Gastroesophageal sphincter (tissue), 4 donors: ENCODE data around the gene PCGF1. TPM values are rescaled to one million over a fixed set of nuclear protein-coding genes. Genes with fewer than 3 reads are reported as not detected.

Experiments
- ATAC-seq: fragments of 150-250 bp; one replicate; pipeline ENCODE4 v1.9.1; 2016; ENCODE audit warnings: mild to moderate bottlenecking, moderate library complexity
- H3K27ac ChIP-seq, 4 donors: fragments of 200-600 bp; sonication (generic) in 3 of 4; 1 replicate in 3 of 4; 2 replicates in 1 of 4; pipeline ENCODE4 v1.5.1; 2016 to 2019
- H3K27me3 ChIP-seq: fragments of 200-600 bp; sonication (generic); one replicate; pipeline ENCODE4 v1.5.1; 2019
- H3K36me3 ChIP-seq, 2 donors: fragments of 200-600 bp; sonication (generic); one replicate each; pipeline ENCODE4 v1.5.1; 2019; ENCODE audit warnings: control low read depth in 1 of 2
- H3K4me1 ChIP-seq, 3 donors: fragments of 200-600 bp; sonication (generic); 1 replicate in 2 of 3; 2 replicates in 1 of 3; pipeline ENCODE4 v1.5.1; 2016 to 2019; ENCODE audit warnings: control low read depth in 2 of 3
- H3K4me3 ChIP-seq, 2 donors: fragments of 200-600 bp; sonication (generic); one replicate each; pipeline ENCODE4 v1.5.1; 2019; ENCODE audit warnings: mild to moderate bottlenecking in 1 of 2, moderate library complexity in 1 of 2
- H3K9me3 ChIP-seq, 3 donors: fragments of 200-600 bp; sonication (generic); one replicate each; pipeline ENCODE4 v1.5.1; 2017 to 2019; ENCODE audit warnings: control low read depth in 2 of 3
- EP300 ChIP-seq: sonication (generic); formaldehyde crosslinking; IDR thresholded peaks from one replicate; pipeline ENCODE4 v1.6.1; 2017; ENCODE audit warnings: antibody characterized with exemption, mild to moderate bottlenecking
- POLR2A ChIP-seq, 2 donors: fragments of 450-650 bp; IDR thresholded peaks; one replicate each; pipeline ENCODE4 v1.6.1; 2017; ENCODE audit warnings: antibody characterized with exemption in 2 of 2, mild to moderate bottlenecking in 2 of 2, moderate library complexity in 1 of 2
- POLR2AphosphoS5 ChIP-seq: sonication (generic); formaldehyde crosslinking; IDR thresholded peaks from one replicate; pipeline ENCODE4 v1.6.1; 2017; ENCODE audit warnings: antibody characterized with exemption
- whole genome bisulfite sequencing, 2 donors: methylation state at CpG; one replicate each; pipeline ENCODE4 v1.1.5; 2018; ENCODE audit warnings: low coverage in 1 of 2; 5-methylcytosine and 5-hydroxymethylcytosine counted together
- total RNA-seq, 4 donors: library from RNA; depleted of rRNA; stranded (reverse); fragments of >200 nt; gene quantifications; one replicate each; pipeline ENCODE4 v1.1.0, GENCODE V29; 2016
- TF ChIP-seq, protein P1 (sequence below), 4 experiments: fragments of 200-600 bp in 2 of 4; fragments of 450-650 bp in 2 of 4; sonication (generic) in 1 of 4; IDR thresholded peaks; one replicate each; pipeline ENCODE4 v1.5.1; 2017 to 2019; ENCODE audit warnings: antibody characterized with exemption in 4 of 4, mild to moderate bottlenecking in 2 of 4, moderate library complexity in 2 of 4

Gene PCGF1
- total RNA-seq, 4 donors from 2014 or later, result 9.6 to 24.0 (median 18.2) TPM

DNA sequence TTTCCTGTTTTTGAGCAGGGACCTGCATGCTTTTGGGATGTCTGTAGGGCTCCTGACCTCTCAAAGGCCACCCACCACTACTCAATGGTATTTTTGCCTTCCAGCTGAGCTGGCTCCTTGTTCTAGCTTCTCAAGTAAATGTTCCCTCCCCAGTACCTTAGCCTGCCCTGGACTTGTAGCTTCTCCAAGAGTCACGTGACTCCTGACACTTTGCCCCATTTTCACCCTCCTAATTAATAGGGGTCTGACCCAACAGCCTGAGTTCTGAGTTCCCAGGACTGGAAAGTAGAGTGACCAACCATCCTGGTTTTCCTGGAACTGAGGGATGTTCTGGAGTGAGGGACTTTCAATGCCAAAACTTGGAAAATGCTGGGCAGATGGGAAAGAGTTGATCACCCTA is 12.1 kb downstream of the PCGF1 start:
- H3K27ac ChIP-seq, result no peak overlapping the region
- peaks cover 0 to 46% of the 10 kb centered on the region in 2 donors for H3K36me3 ChIP-seq
- TF ChIP-seq, protein P1, sequence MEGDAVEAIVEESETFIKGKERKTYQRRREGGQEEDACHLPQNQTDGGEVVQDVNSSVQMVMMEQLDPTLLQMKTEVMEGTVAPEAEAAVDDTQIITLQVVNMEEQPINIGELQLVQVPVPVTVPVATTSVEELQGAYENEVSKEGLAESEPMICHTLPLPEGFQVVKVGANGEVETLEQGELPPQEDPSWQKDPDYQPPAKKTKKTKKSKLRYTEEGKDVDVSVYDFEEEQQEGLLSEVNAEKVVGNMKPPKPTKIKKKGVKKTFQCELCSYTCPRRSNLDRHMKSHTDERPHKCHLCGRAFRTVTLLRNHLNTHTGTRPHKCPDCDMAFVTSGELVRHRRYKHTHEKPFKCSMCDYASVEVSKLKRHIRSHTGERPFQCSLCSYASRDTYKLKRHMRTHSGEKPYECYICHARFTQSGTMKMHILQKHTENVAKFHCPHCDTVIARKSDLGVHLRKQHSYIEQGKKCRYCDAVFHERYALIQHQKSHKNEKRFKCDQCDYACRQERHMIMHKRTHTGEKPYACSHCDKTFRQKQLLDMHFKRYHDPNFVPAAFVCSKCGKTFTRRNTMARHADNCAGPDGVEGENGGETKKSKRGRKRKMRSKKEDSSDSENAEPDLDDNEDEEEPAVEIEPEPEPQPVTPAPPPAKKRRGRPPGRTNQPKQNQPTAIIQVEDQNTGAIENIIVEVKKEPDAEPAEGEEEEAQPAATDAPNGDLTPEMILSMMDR (IDR thresholded peaks at IDR 0.05), result no peak
- no peak for TF ChIP-seq POLR2AphosphoS5
- no peak for TF ChIP-seq POLR2A (IDR thresholded peaks at IDR 0.05)
- ATAC-seq, result no peak
- peaks cover 0 to 30% (median 24%) of the 10 kb centered on the region in 3 donors for H3K4me1 ChIP-seq
- WGBS, 2 donors, result 80% methylated on average over 1 of the region's 1 CpG; no CpG with 5 or more reads in 1 of the 2 donors
- no peak overlapping the region for H3K4me3 ChIP-seq
- H3K9me3 ChIP-seq, result no peaks in the 10 kb centered on the region
- H3K27me3 ChIP-seq, result peaks cover 40% of the 10 kb centered on the region

DNA sequence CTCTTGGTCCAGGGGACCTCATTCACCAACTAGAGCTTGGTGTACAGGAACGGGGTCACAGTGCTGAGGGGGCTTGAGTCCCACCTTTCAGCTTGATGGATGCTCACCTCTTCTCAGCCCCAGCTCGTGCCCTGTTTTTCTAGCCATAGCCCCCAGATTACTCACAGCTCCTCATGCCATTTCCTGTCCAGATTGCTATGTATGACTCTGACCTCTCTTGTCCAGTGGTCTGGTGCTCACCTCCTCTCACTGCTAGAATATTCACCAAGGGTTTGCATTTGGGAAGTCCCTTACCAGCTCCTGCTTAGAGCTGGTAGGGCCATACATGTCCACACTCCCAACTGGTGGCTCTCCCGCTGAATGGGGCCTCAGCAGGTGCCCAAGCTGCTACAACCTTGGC is 13.9 kb downstream of the PCGF1 start:
- WGBS, 2 donors, result 68 to 86% methylated on average over 3 of the region's 3 CpGs
- ATAC-seq, result no peak
- Histone ChIP-seq H3K4me1 (peaks cover 0 to 14% (median 12%) of the 10 kb centered on the region in 3 donors), H3K36me3 (peaks cover 0 to 65% of the 10 kb centered on the region in 2 donors), H3K9me3 (no peaks in the 10 kb centered on the region), H3K27ac (no peak overlapping the region), H3K27me3 (peaks cover 21% of the 10 kb centered on the region), H3K4me3 (no peak overlapping the region)
- TF ChIP-seq, protein P1 (IDR thresholded peaks at IDR 0.05), result no peak
- TF ChIP-seq EP300 (no peak), POLR2A (IDR thresholded peaks at IDR 0.05) (no peak), POLR2AphosphoS5 (no peak)

DNA sequence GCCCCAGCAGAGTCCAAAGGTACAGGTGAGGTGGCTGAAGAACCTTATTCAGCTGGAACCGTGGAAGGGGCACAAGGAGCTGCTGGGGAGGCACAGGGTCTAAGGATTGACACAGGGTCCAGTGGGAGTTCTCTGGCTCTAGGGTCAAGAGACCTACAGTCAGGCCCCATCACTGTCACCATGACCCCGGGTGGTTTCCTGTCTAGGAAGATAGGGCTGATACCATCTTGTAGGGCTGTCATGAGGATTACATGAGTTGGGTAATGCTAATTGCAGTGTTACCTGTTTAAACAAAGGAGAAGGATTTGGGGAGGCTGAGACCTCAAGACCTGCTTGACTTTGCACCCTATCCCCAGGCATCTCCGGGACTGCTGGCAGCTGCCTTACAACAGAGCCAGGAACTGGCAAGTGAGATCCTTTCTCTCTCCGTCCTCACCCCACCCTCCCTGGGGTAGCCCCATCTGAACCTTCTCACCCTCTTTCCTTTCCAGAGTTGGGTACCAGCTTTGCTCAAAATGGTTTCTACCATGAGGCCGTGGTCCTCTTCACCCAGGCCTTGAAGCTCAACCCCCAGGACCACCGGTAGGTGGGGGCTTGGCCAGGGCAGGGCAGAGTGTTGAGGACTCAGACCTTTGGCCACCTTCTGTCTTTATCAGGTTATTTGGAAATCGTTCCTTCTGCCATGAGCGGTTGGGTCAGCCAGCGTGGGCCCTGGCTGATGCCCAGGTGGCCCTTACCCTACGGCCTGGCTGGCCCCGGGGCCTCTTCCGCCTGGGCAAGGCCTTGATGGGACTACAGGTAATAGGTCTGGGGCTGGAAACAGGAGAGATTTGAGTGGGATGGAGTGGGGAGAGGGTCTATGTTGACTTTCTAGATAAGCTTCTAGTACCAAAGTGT is 15.6 kb downstream of the PCGF1 start:
- ATAC-seq, result no peak
- Histone ChIP-seq H3K4me1 (no peaks in the 10 kb centered on the region), H3K27me3 (peaks cover 4% of the 10 kb centered on the region), H3K9me3 (no peaks in the 10 kb centered on the region), H3K4me3 (no peak overlapping the region), H3K27ac (no peak overlapping the region), H3K36me3 (peaks cover 0 to 81% of the 10 kb centered on the region in 2 donors)
- 81 to 92% methylated on average over 6 of the region's 12 CpGs for WGBS, 2 donors
- TF ChIP-seq, protein P1 (IDR thresholded peaks at IDR 0.05), result no peak
- no peak for TF ChIP-seq POLR2AphosphoS5
- no peak for TF ChIP-seq EP300
- no peak for TF ChIP-seq POLR2A (IDR thresholded peaks at IDR 0.05)

DNA sequence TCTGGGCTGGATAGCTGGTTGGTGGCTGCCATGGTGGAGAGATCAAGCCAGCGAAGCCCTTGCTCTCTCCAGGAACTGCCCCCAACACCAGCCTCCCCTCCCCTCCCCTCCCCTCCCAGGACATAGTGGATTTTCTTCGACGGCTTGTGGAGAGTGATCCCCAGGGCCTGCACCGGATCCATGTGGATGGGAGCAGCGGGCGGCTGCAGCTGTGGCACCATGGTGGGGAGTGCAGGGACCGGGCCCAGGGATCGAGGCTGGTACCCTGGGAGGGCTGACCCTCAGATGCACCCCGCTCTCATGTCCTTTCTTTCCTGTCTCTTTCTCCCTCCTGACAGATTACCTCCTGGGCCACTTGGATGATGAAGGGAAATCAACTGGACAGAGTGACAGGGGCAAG is 17.6 kb downstream of the PCGF1 start:
- Histone ChIP-seq H3K4me1 (no peaks in the 10 kb centered on the region), H3K27ac (no peak overlapping the region), H3K36me3 (peaks cover 0 to 100% of the 10 kb centered on the region in 2 donors), H3K27me3 (no peaks in the 10 kb centered on the region), H3K9me3 (no peaks in the 10 kb centered on the region), H3K4me3 (no peak overlapping the region)
- TF ChIP-seq POLR2A (IDR thresholded peaks at IDR 0.05) (no peak), EP300 (no peak), POLR2AphosphoS5 (no peak)
- TF ChIP-seq, protein P1 (IDR thresholded peaks at IDR 0.05), result no peak
- 88% methylated on average over 1 of the region's 9 CpGs; no CpG with 5 or more reads in 1 of the 2 donors for WGBS, 2 donors
- ATAC-seq, result no peak
